Neural cell (in vitro differentiated cells): ENCODE measurements around the gene SCAP.

Source experiments
- CTCF ChIP-seq: fragments of 450-650 bp; IDR thresholded peaks from 2 replicates; pipeline ENCODE4 v1.5.1; 2014; ENCODE audit warnings: antibody characterized with exemption, mild to moderate bottlenecking, moderate library complexity; ENCODE audit not compliant: poor library complexity, severe bottlenecking
- EP300 ChIP-seq: fragments of 450-650 bp; conservative IDR thresholded peaks from 2 replicates; pipeline ENCODE4 v1.6.1; 2014; ENCODE audit warnings: antibody characterized with exemption, mild to moderate bottlenecking, moderate library complexity; ENCODE audit not compliant: poor library complexity, severe bottlenecking
- EZH2 ChIP-seq: fragments of 200-600, 300-800 bp; shearing (Covaris generic), sonication (generic); IDR thresholded peaks from 2 replicates; pipeline ENCODE4 v1.6.1; 2014; ENCODE audit warnings: antibody characterized with exemption, low read length, borderline replicate concordance, mild to moderate bottlenecking; ENCODE audit not compliant: insufficient read depth, poor library complexity, severe bottlenecking
- MXI1 ChIP-seq: fragments of 450-650 bp; conservative IDR thresholded peaks from 2 replicates; pipeline ENCODE4 v1.6.1; 2014; ENCODE audit warnings: antibody characterized with exemption, mild to moderate bottlenecking; ENCODE audit not compliant: poor library complexity, severe bottlenecking
- POLR2AphosphoS5 ChIP-seq: IDR thresholded peaks from 2 replicates; pipeline ENCODE4 v1.6.1; 2012
- TAF1 ChIP-seq: IDR thresholded peaks from 2 replicates; pipeline ENCODE4 v1.6.1; 2012; ENCODE audit warnings: low read depth

GRCh38 chr3:47515100-47515499 is 39.4 kb upstream of the SCAP start:
- no peak for TF ChIP-seq EP300
- no peak for TF ChIP-seq CTCF
- TF ChIP-seq EZH2 = no peak
- TF ChIP-seq MXI1 = no peak
- TF ChIP-seq POLR2AphosphoS5 = no peak
- TF ChIP-seq TAF1 = no peak
